Measurements from ENCODE around the gene ZMIZ2.
"Not testable (repeated sequence)": the region's sequence is repeated elsewhere in the genome, so short reads cannot be mapped to it uniquely, and the experiment has no call there.

ZMIZ2 gene

DNA sequence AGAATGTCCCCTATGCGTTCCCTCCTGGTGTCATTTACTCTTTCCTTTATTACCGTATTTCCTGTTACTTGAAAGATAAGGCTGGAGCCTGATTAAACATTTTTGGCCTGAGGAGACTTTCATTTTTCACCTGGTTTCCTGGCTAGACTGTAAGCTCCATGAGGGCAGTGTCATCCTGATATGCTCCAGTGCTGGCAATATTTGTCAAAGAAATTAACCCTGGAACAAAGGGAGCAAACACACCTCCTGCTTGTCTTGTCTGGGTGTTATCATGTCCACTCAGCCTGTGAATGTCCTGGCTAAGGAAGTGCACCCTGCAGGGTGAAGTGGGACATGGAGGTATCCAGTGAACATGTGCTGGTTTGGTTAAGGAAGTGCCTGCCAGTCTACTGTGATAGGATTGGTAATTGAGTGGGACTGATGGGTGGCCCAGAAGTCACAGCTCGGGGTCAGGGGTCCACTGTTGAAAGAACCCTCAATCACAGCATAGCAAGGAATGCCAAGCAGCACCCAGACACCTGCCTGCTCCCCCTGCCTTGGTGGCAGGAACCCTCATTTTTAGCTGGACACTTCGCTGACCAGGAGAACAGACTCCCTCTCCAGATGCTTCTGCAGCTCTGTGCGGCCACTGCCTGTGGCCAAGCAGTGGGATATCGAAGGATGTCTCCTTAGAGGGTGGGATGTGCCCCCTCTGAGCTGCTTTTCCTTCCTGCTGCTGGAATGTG lies 26.9 kb downstream of the ZMIZ2 start:
- TF ChIP-seq, protein P1, sequence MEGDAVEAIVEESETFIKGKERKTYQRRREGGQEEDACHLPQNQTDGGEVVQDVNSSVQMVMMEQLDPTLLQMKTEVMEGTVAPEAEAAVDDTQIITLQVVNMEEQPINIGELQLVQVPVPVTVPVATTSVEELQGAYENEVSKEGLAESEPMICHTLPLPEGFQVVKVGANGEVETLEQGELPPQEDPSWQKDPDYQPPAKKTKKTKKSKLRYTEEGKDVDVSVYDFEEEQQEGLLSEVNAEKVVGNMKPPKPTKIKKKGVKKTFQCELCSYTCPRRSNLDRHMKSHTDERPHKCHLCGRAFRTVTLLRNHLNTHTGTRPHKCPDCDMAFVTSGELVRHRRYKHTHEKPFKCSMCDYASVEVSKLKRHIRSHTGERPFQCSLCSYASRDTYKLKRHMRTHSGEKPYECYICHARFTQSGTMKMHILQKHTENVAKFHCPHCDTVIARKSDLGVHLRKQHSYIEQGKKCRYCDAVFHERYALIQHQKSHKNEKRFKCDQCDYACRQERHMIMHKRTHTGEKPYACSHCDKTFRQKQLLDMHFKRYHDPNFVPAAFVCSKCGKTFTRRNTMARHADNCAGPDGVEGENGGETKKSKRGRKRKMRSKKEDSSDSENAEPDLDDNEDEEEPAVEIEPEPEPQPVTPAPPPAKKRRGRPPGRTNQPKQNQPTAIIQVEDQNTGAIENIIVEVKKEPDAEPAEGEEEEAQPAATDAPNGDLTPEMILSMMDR (IDR thresholded peaks at IDR 0.05; ENCODE audit: insufficient read depth, low read depth, low read length, missing control alignments): no peak
- H3K4me3 ChIP-seq (ENCODE audit: low read depth, low read length): no peak overlapping the region
- DNase-seq (ENCODE audit: low read depth): no peak

DNA sequence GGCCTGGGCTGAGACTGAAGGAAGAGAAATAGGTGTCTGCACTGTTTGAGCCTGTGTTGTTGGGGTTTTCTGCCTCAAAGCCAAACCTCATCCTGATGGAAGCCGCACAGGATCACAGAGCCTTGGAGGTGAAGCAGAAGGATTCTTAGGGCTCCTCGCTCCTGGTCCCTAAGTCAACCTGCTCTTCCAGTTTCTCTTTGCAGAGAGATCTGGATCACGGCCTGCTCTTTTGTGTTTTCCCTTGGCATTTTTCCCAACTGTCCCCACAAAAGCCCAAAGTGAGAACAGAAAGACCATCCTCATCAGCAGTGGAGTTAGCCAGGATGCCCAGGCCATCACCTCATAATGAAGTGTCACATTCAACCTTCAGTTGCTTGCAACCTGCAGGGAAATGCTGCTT lies 27.6 kb downstream of the ZMIZ2 start:
- H3K4me3 ChIP-seq (ENCODE audit: low read depth, low read length): no peak overlapping the region
- DNase-seq (ENCODE audit: low read depth): no peak
- TF ChIP-seq, protein P1 (IDR thresholded peaks at IDR 0.05; ENCODE audit: insufficient read depth, low read depth, low read length, missing control alignments): no peak

DNA sequence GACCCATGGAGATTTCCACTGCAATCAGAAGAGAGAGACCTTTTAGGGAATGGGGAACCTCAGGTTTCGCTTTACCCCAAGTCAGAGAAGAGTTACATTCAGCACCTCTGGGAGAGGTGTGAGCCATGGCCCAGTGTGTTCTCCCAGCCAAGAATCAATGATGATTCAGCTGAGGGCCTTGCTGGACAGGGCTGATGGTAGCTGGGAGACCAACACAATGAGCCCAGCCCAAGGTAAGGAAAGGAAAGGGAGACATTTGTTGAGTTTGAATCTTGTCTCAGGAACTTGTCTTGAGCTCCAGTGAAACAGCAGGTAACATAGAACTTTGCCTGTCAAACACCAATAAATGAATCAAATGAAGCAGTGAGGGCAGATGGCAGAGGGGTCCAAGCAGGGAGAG lies 33.8 kb downstream of the ZMIZ2 start:
- no peak overlapping the region for H3K4me3 ChIP-seq (ENCODE audit: low read depth, low read length)
- TF ChIP-seq, protein P1 (IDR thresholded peaks at IDR 0.05; ENCODE audit: insufficient read depth, low read depth, low read length, missing control alignments): no peak
- DNase-seq (ENCODE audit: low read depth): no peak

DNA sequence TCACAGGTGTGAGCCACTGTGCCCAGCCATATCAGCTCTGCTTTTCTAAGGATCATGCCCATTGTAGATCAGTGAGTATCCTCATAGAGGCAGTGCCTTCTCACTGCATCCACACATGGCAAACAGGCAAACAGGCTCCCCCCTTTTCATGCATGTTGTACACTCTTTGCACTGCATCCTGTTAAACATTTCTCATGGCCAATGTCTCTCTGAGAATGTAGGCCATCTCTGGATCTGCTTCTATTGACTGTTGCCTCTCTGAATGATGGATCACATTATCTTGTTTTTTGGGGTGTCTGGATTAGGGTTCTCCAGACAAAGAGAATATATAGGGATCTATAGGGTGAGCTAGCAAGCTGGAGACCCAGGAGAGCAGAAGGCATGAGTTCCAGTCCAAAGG lies 34.8 kb downstream of the ZMIZ2 start:
- DNase-seq (ENCODE audit: low read depth): no peak
- TF ChIP-seq, protein P1 (IDR thresholded peaks at IDR 0.05; ENCODE audit: insufficient read depth, low read depth, low read length, missing control alignments): no peak
- no peak overlapping the region for H3K4me3 ChIP-seq (ENCODE audit: low read depth, low read length)

DNA sequence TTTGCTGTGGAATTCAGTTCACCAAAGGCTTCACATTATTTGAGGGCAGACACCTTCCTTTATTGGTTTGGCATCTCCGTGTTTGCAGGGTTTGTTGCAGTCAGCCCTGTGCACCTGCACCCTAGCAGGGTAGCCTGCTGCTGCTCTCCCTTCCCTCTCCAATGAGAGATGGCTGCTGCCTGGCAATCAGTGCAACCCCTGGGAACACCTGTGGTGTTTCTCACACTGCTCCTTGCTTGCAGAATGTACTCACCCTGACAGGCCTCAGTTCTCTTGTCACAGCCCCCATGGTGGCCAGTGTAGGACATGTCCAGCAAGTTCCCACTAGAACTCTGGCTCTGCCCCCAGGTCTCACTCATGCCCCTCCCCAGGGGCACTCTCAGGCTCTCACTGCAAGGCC lies 35.7 kb downstream of the ZMIZ2 start:
- no peak for DNase-seq (ENCODE audit: low read depth)
- TF ChIP-seq, protein P1 (IDR thresholded peaks at IDR 0.05; ENCODE audit: insufficient read depth, low read depth, low read length, missing control alignments): no peak

DNA sequence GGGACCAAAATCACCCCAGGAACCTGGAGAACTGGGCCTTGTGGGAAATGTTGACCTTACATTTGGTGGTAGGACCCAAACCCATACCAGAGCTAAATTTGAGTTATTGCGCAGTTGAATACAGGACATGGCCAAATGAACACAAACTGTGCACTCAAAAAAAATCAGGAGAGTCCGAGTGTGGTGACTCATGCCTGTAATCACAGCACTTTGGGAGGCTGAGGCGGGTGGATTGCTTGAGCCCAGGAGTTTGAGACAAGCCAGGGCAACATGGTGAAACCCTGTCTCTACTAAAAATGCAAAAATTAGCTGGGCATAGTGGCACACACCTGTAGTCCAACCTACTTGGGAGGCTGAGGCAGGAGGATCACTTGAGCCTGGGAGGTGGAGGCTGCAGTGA lies 36.6 kb downstream of the ZMIZ2 start:
- not testable (repeated sequence) for H3K4me3 ChIP-seq (ENCODE audit: low read depth, low read length); DNase-seq (ENCODE audit: low read depth)

More for the DNA sequence above, 35.7 kb downstream of the ZMIZ2 start:
- H3K4me3 ChIP-seq (ENCODE audit: low read depth, low read length): no peak overlapping the region

GRCh38 chr7:44787041-44787440 lies 38.4 kb downstream of the ZMIZ2 start:
- DNase-seq (ENCODE audit: low read depth): peak; percentile 67
- TF ChIP-seq, protein P1 (IDR thresholded peaks at IDR 0.05; ENCODE audit: insufficient read depth, low read depth, low read length, missing control alignments): no peak
- H3K4me3 ChIP-seq (ENCODE audit: low read depth, low read length): no peak overlapping the region
